Measurements from ENCODE around the gene PIP4K2C.

Gene PIP4K2C

GRCh38 chr12:57629897-57630471 lies 39.0 kb downstream of the PIP4K2C start:
- no peaks in the 10 kb centered on the region for H3K9me3 ChIP-seq (ENCODE audit: severe bottlenecking)
- no peaks in the 10 kb centered on the region for H3K4me1 ChIP-seq (ENCODE audit: insufficient read depth, poor library complexity, severe bottlenecking)
- TF ChIP-seq CTCF (IDR thresholded peaks at IDR 0.05; ENCODE audit: poor library complexity, severe bottlenecking): no peak
- ATAC-seq (ENCODE audit: low read depth): no peak
- H3K27ac ChIP-seq (ENCODE audit: poor library complexity, severe bottlenecking): no peak overlapping the region
- H3K27me3 ChIP-seq (ENCODE audit: insufficient read depth, poor library complexity, severe bottlenecking): peaks cover 3% of the 10 kb centered on the region
- no peaks in the 10 kb centered on the region for H3K36me3 ChIP-seq (ENCODE audit: low read depth)
- no peak overlapping the region for H3K4me3 ChIP-seq (ENCODE audit: severe bottlenecking)
- no peak for DNase-seq (ENCODE audit: low spot score)

- H3K27me3 ChIP-seq (ENCODE audit: insufficient read depth, poor library complexity, severe bottlenecking): peaks cover 3% of the 10 kb centered on the region
These were observed 40.0 kb downstream of the PIP4K2C start for GRCh38 chr12:57630891-57631433.

GRCh38 chr12:57631566-57632072 lies 40.6 kb downstream of the PIP4K2C start:
- peaks cover 3% of the 10 kb centered on the region for H3K27me3 ChIP-seq (ENCODE audit: insufficient read depth, poor library complexity, severe bottlenecking)
- H3K4me1 ChIP-seq (ENCODE audit: insufficient read depth, poor library complexity, severe bottlenecking): no peaks in the 10 kb centered on the region
- H3K27ac ChIP-seq (ENCODE audit: poor library complexity, severe bottlenecking): no peak overlapping the region
- H3K4me3 ChIP-seq (ENCODE audit: severe bottlenecking): peak overlapping the region; percentile 48
- no peak for TF ChIP-seq CTCF (IDR thresholded peaks at IDR 0.05; ENCODE audit: poor library complexity, severe bottlenecking)
- ATAC-seq (ENCODE audit: low read depth): no peak
- no peak for DNase-seq (ENCODE audit: low spot score)
- H3K36me3 ChIP-seq (ENCODE audit: low read depth): no peaks in the 10 kb centered on the region
- H3K9me3 ChIP-seq (ENCODE audit: severe bottlenecking): no peaks in the 10 kb centered on the region

More at GRCh38 chr12:57630891-57631433, 40.0 kb downstream of the PIP4K2C start:
- TF ChIP-seq CTCF (IDR thresholded peaks at IDR 0.05; ENCODE audit: poor library complexity, severe bottlenecking): no peak
- H3K36me3 ChIP-seq (ENCODE audit: low read depth): no peaks in the 10 kb centered on the region
- H3K27ac ChIP-seq (ENCODE audit: poor library complexity, severe bottlenecking): no peak overlapping the region
- no peaks in the 10 kb centered on the region for H3K9me3 ChIP-seq (ENCODE audit: severe bottlenecking)
- H3K4me1 ChIP-seq (ENCODE audit: insufficient read depth, poor library complexity, severe bottlenecking): no peaks in the 10 kb centered on the region
- ATAC-seq (ENCODE audit: low read depth) (no peak), DNase-seq (ENCODE audit: low spot score) (no peak)
- no peak overlapping the region for H3K4me3 ChIP-seq (ENCODE audit: severe bottlenecking)

GRCh38 chr12:57632073-57632957 lies 41.3 kb downstream of the PIP4K2C start:
- TF ChIP-seq CTCF (IDR thresholded peaks at IDR 0.05; ENCODE audit: poor library complexity, severe bottlenecking): no peak
- H3K9me3 ChIP-seq (ENCODE audit: severe bottlenecking): no peaks in the 10 kb centered on the region
- H3K36me3 ChIP-seq (ENCODE audit: low read depth): no peaks in the 10 kb centered on the region
- ATAC-seq (ENCODE audit: low read depth) (peak; percentile 29), DNase-seq (ENCODE audit: low spot score) (peak; percentile 38)
- peaks cover 3% of the 10 kb centered on the region for H3K27me3 ChIP-seq (ENCODE audit: insufficient read depth, poor library complexity, severe bottlenecking)
- no peaks in the 10 kb centered on the region for H3K4me1 ChIP-seq (ENCODE audit: insufficient read depth, poor library complexity, severe bottlenecking)
- no peak overlapping the region for H3K27ac ChIP-seq (ENCODE audit: poor library complexity, severe bottlenecking)
- H3K4me3 ChIP-seq (ENCODE audit: severe bottlenecking): peak overlapping the region; percentile 48
